NCI-H2196 treated with DMSO at 0.1 percent for 48 hours (cell line): ENCODE measurements around the gene PCSK6.

Source experiments
- DNase-seq: peaks from one replicate; lab custom pipeline; 2025; ENCODE audit not compliant: unreplicated experiment; lab: John Stamatoyannopoulos, UW

PCSK6 gene

DNA sequence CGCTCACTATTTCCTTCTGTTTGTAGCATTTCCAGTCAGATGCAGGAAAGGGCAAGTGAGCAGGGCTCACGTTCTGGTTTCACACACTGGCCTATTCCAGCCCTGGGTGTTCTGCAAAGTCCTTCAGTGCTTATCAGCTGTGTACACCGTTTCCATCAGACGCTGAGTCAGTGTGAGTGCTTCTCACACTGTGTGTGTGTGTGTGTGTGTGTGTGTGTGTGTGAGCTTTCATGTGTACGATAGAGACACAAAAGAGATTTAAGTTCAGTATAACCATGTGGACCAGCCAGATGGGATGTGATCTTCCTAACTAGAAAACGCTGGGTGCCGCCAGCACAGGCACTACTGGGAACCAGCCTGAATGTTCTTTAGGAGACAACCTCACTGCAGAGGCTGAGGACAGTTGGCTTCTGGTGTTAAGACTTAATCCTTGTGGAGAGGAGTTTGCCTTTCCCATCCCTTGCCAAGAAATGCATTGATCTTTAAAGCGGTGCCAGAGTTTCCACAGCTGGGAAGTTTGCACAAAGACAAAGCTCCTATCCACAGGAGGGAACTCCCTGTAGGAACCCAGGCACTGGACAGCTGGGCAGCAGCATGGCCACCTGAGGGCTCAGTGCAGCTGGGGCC lies 233.8 kb downstream of the PCSK6 start:
- no peak for DNase-seq

GRCh38 chr15:101255051-101255395 lies 234.5 kb downstream of the PCSK6 start:
- no peak for DNase-seq

DNA sequence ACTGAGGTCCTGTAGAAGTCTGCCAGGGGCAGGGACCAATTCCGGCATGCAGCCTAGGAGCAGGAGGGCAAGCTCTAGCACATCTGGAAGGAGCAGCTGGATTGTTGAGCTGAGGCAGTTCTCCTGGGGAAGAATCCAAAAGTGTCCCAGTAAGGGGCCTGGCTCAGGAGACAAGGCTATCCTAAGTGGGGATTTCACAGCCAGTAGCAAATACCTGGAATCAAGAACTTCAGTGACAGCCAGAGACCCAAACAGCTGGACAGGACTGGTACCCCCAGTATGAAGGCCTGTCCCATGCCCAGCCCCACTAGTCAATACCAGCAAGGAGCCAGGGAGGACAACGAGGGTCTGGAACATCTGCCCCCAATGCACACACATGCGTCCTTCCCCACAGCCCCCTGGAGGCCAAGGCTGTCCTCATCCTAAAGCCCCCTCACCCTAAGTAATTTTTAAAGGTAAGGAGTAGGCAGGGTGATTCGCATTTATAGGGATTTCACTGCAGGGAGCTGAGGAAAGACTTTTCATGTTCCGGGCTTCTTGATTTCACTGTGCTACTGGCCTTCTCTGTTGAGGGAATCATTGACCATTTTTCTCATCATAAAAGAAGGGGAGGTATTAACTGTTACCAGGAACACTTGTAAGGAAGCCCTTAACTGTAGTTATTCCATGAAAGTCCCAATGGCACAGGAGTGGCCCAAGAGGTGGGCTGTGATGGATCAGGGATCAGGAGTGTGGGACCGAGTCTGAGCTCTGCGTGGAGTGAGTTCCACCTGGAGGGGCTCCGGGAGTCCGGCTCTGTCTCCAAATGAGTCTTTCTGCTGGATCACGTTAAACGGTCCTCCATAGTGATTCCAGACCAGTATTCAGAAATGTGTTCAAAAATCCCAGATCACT lies 235.1 kb downstream of the PCSK6 start:
- DNase-seq, result no peak
